HepG2 (cell line): ENCODE data around the gene LSMEM2.

Experiments
- ATF3 ChIP-seq: sonication (generic); formaldehyde crosslinking; IDR thresholded peaks from 2 replicates; pipeline ENCODE4 v1.4.0; 2020; ENCODE audit warnings: missing genetic modification reagents
- BCL6 ChIP-seq: IDR thresholded peaks from 2 replicates; pipeline ENCODE4 v1.6.1; 2016; ENCODE audit warnings: missing genetic modification reagents, missing compliant biosample characterization
- CREM ChIP-seq, 2 experiments: sonication (generic) in 1 of 2; formaldehyde crosslinking in 1 of 2; IDR thresholded peaks; 2 replicates each; pipeline versions ENCODE4 v1.4.0 to v1.6.1; 2016 to 2020; ENCODE audit warnings: antibody characterized with exemption in 1 of 2, mild to moderate bottlenecking in 1 of 2, missing genetic modification reagents in 1 of 2
- CTCF ChIP-seq: sonication (generic); formaldehyde crosslinking; IDR thresholded peaks from 2 replicates; pipeline ENCODE4 v1.5.0; 2020; ENCODE audit warnings: mild to moderate bottlenecking, missing genetic modification reagents, moderate library complexity
- EP300 ChIP-seq, 3 experiments: sonication (generic) in 1 of 3; formaldehyde crosslinking in 1 of 3; IDR thresholded peaks; 2 replicates each; pipeline versions ENCODE4 v1.5.1 to v1.6.1; 2011 to 2020; ENCODE audit warnings: low read depth in 2 of 3, low read length in 2 of 3, borderline replicate concordance in 1 of 3, improper control_type of control experiment in 1 of 3, mild to moderate bottlenecking in 1 of 3, missing genetic modification reagents in 1 of 3, moderate library complexity in 1 of 3
- MAZ ChIP-seq, 2 experiments: sonication (generic) in 1 of 2; formaldehyde crosslinking in 1 of 2; IDR thresholded peaks; 2 replicates each; pipeline versions ENCODE4 v1.5.0 to v1.6.1; 2012 to 2020; ENCODE audit warnings: low read depth in 2 of 2, mild to moderate bottlenecking in 2 of 2, borderline replicate concordance in 1 of 2, improper control_type of control experiment in 1 of 2, low read length in 1 of 2, missing genetic modification reagents in 1 of 2, moderate library complexity in 1 of 2
- NFRKB ChIP-seq: fragments of 450-650 bp; IDR thresholded peaks from 2 replicates; pipeline ENCODE4 v1.6.1; 2017
- PATZ1 ChIP-seq: sonication (generic); formaldehyde crosslinking; IDR thresholded peaks from 2 replicates; pipeline ENCODE4 v1.4.0; 2020; ENCODE audit warnings: missing genetic modification reagents
- ZBTB40 ChIP-seq, 2 experiments: fragments of 450-650 bp in 1 of 2; sonication (generic) in 1 of 2; formaldehyde crosslinking in 1 of 2; IDR thresholded peaks; 2 replicates each; pipeline versions ENCODE4 v1.6.1 to v1.8.0; 2016 to 2022; ENCODE audit warnings: antibody characterized with exemption in 1 of 2, mild to moderate bottlenecking in 1 of 2, missing genetic modification reagents in 1 of 2
- ZNF709 ChIP-seq: sonication (generic); formaldehyde crosslinking; IDR thresholded peaks from 2 replicates; pipeline ENCODE4 v1.5.0; 2020; ENCODE audit warnings: mild to moderate bottlenecking, missing genetic modification reagents
- TF ChIP-seq, protein P1 (sequence below): IDR thresholded peaks from 2 replicates; pipeline ENCODE4 v1.6.1; 2016
- TF ChIP-seq, protein P2 (sequence below): sonication (generic); formaldehyde crosslinking; IDR thresholded peaks from 2 replicates; pipeline ENCODE4 v1.8.0; 2022; ENCODE audit warnings: mild to moderate bottlenecking, missing genetic modification reagents, borderline replicate concordance

DNA sequence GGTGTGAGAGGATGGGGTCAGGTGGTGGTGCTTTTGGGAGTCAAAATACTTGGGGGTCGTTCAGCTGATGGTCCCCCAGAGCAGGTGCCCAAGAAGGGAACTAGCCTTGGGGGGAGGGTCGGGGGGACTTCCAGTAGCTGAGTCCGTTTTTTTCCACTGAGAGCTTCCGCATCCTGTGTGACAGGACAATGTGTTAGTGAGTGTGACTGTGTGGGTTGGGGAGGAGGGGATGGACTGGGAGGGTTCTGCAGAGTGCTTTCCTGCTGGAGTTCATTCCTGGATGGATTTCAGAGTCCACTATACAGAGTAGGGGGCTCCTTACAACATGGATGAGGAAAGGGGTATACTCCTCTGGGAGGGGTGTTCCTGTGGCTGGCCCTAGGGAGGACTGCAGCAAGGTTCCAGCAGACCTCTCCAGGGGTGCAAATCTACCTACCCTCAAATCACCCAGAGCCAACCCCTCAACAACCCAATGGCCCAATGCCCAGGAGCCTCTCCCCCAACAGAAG, 44.3 kb downstream of the LSMEM2 start:
- no peak for TF ChIP-seq CTCF (CRISPR knock-in tag)
- TF ChIP-seq, protein P1, sequence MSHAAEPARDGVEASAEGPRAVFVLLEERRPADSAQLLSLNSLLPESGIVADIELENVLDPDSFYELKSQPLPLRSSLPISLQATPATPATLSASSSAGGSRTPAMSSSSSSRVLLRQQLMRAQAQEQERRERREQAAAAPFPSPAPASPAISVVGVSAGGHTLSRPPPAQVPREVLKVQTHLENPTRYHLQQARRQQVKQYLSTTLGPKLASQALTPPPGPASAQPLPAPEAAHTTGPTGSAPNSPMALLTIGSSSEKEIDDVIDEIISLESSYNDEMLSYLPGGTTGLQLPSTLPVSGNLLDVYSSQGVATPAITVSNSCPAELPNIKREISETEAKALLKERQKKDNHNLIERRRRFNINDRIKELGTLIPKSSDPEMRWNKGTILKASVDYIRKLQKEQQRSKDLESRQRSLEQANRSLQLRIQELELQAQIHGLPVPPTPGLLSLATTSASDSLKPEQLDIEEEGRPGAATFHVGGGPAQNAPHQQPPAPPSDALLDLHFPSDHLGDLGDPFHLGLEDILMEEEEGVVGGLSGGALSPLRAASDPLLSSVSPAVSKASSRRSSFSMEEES (CRISPR knock-in tag), result no peak
- TF ChIP-seq MAZ (IDR thresholded peaks at IDR 0.05; ENCODE audit: borderline replicate concordance, low read depth, low read length), result no peak
- TF ChIP-seq MAZ (CRISPR knock-in tag; IDR thresholded peaks at IDR 0.05; ENCODE audit: low read depth), result no peak
- TF ChIP-seq EP300 (IDR thresholded peaks at IDR 0.05; ENCODE audit: low read depth in 2 of 2, low read length in 2 of 2), result no peak
- no peak for TF ChIP-seq EP300 (CRISPR knock-in tag; IDR thresholded peaks at IDR 0.05; ENCODE audit: borderline replicate concordance)
- TF ChIP-seq, protein P2, sequence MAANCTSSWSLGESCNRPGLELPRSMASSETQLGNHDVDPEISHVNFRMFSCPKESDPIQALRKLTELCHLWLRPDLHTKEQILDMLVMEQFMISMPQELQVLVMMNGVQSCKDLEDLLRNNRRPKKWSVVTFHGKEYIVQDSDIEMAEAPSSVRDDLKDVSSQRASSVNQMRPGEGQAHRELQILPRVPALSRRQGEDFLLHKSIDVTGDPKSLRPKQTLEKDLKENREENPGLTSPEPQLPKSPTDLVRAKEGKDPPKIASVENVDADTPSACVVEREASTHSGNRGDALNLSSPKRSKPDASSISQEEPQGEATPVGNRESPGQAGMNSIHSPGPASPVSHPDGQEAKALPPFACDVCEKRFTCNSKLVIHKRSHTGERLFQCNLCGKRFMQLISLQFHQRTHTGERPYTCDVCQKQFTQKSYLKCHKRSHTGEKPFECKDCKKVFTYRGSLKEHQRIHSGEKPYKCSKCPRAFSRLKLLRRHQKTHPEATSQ (CRISPR knock-in tag), result no peak
- TF ChIP-seq ZNF709, result no peak
- no peak; the same call in 1 of the 2 replicates for TF ChIP-seq PATZ1 (CRISPR knock-in tag)
- no peak for TF ChIP-seq ZBTB40 (IDR thresholded peaks at IDR 0.05)
- TF ChIP-seq ZBTB40 (CRISPR knock-in tag; IDR thresholded peaks at IDR 0.05), result no peak
- no peak for TF ChIP-seq CREM (IDR thresholded peaks at IDR 0.05)
- no peak for TF ChIP-seq CREM (CRISPR knock-in tag; IDR thresholded peaks at IDR 0.05)
- TF ChIP-seq BCL6 (CRISPR knock-in tag), result no peak
- no peak for TF ChIP-seq ATF3 (CRISPR knock-in tag)
- TF ChIP-seq NFRKB, result no peak
